ENCODE data around the gene KLHL24. TPM values are rescaled to one million over a fixed set of nuclear protein-coding genes. Genes with fewer than 3 reads are reported as not detected.

Gene KLHL24
- total and polyA plus RNA-seq, 2 of the 13 experiments (the other 11 are each of a cell fraction or from before 2014, with no cell fraction given) = 6.9 to 15.7 TPM

GRCh38 chr3:183636221-183637105 is 1.0 kb downstream of the KLHL24 start (continued):
- TF ChIP-seq ZNF570 (CRISPR knock-in tag; IDR thresholded peaks at IDR 0.05; ENCODE audit: borderline replicate concordance) (no peak), TBX3 (IDR thresholded peaks at IDR 0.05; ENCODE audit: borderline replicate concordance) (no peak), ZNF512 (CRISPR knock-in tag; IDR thresholded peaks at IDR 0.05) (no peak), JDP2 (CRISPR knock-in tag; IDR thresholded peaks at IDR 0.05; ENCODE audit: borderline replicate concordance) (no peak; the same call in 1 of the 2 replicates), MTF1 (CRISPR knock-in tag; IDR thresholded peaks at IDR 0.05) (0 out of 2 replicates have a peak, but pooled peaks have one; percentile 24), POGZ (CRISPR knock-in tag; IDR thresholded peaks at IDR 0.05) (no peak), GZF1 (CRISPR knock-in tag; IDR thresholded peaks at IDR 0.05) (no peak), ARNT2 (CRISPR knock-in tag; IDR thresholded peaks at IDR 0.05; ENCODE audit: low read depth) (0 out of 2 replicates have a peak, but pooled peaks have one; percentile 55), POLR2AphosphoS5 (IDR thresholded peaks at IDR 0.05; ENCODE audit: low read depth, low read length) (peak; percentile 44), ISX (CRISPR knock-in tag; conservative IDR thresholded peaks at IDR 0.05) (no peak), ZNF576 (CRISPR knock-in tag; IDR thresholded peaks at IDR 0.05) (no peak), KLF15 (CRISPR knock-in tag; IDR thresholded peaks at IDR 0.05; ENCODE audit: borderline replicate concordance) (no peak), ZFAT (CRISPR knock-in tag; conservative IDR thresholded peaks at IDR 0.05) (no peak), PAF1 (CRISPR knock-in tag; IDR thresholded peaks at IDR 0.05) (no peak), PREB (CRISPR knock-in tag; IDR thresholded peaks at IDR 0.05) (no peak), PHB2 (IDR thresholded peaks at IDR 0.05; ENCODE audit: partially characterized antibody) (no peak), JARID2 (CRISPR knock-in tag; IDR thresholded peaks at IDR 0.05; ENCODE audit: insufficient replicate concordance) (no peak), ZNF12 (CRISPR knock-in tag; IDR thresholded peaks at IDR 0.05) (no peak), TCF12 (IDR thresholded peaks at IDR 0.05) (no peak), TCF12 (CRISPR knock-in tag; IDR thresholded peaks at IDR 0.05) (peak; percentile 48; the same call in 1 of the 2 replicates), ZNF672 (CRISPR knock-in tag; IDR thresholded peaks at IDR 0.05) (no peak), ETV6 (CRISPR knock-in tag; conservative IDR thresholded peaks at IDR 0.05) (no peak), MLLT10 (CRISPR knock-in tag; IDR thresholded peaks at IDR 0.05) (no peak), MED8 (CRISPR knock-in tag; IDR thresholded peaks at IDR 0.05; ENCODE audit: insufficient replicate concordance) (no peak), HDAC2 (CRISPR knock-in tag; IDR thresholded peaks at IDR 0.05) (0 out of 2 replicates have a peak, but pooled peaks have one; percentile 18), BCL3 (CRISPR knock-in tag; IDR thresholded peaks at IDR 0.05) (no peak), ZBTB1 (CRISPR knock-in tag; IDR thresholded peaks at IDR 0.05; ENCODE audit: borderline replicate concordance) (no peak), ZNF7 (CRISPR knock-in tag; IDR thresholded peaks at IDR 0.05) (no peak)

All from HepG2 (cell line).